SK-N-SH (cell line): ENCODE results near the gene CASD1. TPM values are rescaled to one million over a fixed set of nuclear protein-coding genes. Genes with fewer than 3 reads are reported as not detected.

ENCODE experiments used
- CTCF ChIA-PET: fragments of 300-600, 350-600 bp; formaldehyde crosslinking; extraction: SDS; loops from one replicate; lab custom pipeline; 2021; lab: Yijun Ruan, JAX
- POLR2A ChIA-PET: fragments of 350-600 bp; sonication (Branson Sonifier 250); formaldehyde crosslinking; extraction: SDS; loops from one replicate; lab custom pipeline; 2020; ENCODE audit warnings: antibody characterized with exemption, inconsistent platforms; lab: Yijun Ruan, JAX
- DNase-seq: peaks from one replicate; pipeline ENCODE4 v3.0.0; 2012
- H2AFZ ChIP-seq: fragments of 200-600 bp; sonication (generic); 2 replicates; pipeline ENCODE4 v1.8.1; 2016; ENCODE audit warnings: antibody characterized with exemption, mild to moderate bottlenecking, low read depth
- H3F3A ChIP-seq: fragments of 200-600 bp; sonication (generic); replicated peaks from 2 replicates; pipeline ENCODE3; 2016; ENCODE audit warnings: antibody characterized with exemption, mild to moderate bottlenecking; ENCODE audit not compliant: insufficient read depth
- H3K27ac ChIP-seq, 2 experiments: fragments of 200-500 bp in 1 of 2; fragments of 200-600 bp in 1 of 2; sonication (Bioruptor generic) in 1 of 2; sonication (generic), shearing (Covaris generic) in 1 of 2; 2 replicates each; pipeline versions ENCODE4 v1.5.1 to v1.6.1; 2014 to 2016; ENCODE audit warnings: low read depth in 2 of 2, inconsistent platforms in 1 of 2, low read length in 1 of 2, mild to moderate bottlenecking in 1 of 2, mixed read lengths in 1 of 2
- H3K27me3 ChIP-seq: fragments of 200-600 bp; sonication (generic), shearing (Covaris generic); 2 replicates; pipeline ENCODE4 v1.6.1; 2016; ENCODE audit warnings: mixed run types; ENCODE audit not compliant: insufficient read depth
- H3K36me3 ChIP-seq, 2 experiments: fragments of 200-500 bp in 1 of 2; fragments of 200-600 bp in 1 of 2; sonication (Bioruptor generic) in 1 of 2; sonication (generic) in 1 of 2; replicated peaks in 1 of 2; 2 replicates each; pipeline versions ENCODE3 to v1.5.1; 2014 to 2016; ENCODE audit warnings: low read length in 1 of 2, mild to moderate bottlenecking in 1 of 2; ENCODE audit not compliant: insufficient read depth in 2 of 2, control insufficient read depth in 1 of 2
- H3K4me1 ChIP-seq, 2 experiments: fragments of 200-500 bp in 1 of 2; fragments of 200-600 bp in 1 of 2; sonication (Bioruptor generic) in 1 of 2; sonication (generic), shearing (Covaris generic) in 1 of 2; 2 replicates each; pipeline versions ENCODE4 v1.5.1 to v1.6.1; 2014 to 2016; ENCODE audit warnings: low read depth in 1 of 2, low read length in 1 of 2, mixed run types in 1 of 2; ENCODE audit not compliant: insufficient read depth in 2 of 2, control insufficient read depth in 1 of 2
- H3K4me2 ChIP-seq: fragments of 200-600 bp; sonication (generic), shearing (Covaris generic); 2 replicates; pipeline ENCODE4 v1.6.1; 2017; ENCODE audit warnings: mixed run types
- H3K4me3 ChIP-seq, 2 experiments: fragments of 200-500 bp in 1 of 2; fragments of 200-600 bp in 1 of 2; sonication (Bioruptor generic) in 1 of 2; sonication (generic), shearing (Covaris generic) in 1 of 2; 2 replicates each; pipeline versions ENCODE4 v1.5.1 to v1.8.1; 2014 to 2016; ENCODE audit warnings: low read depth in 2 of 2, inconsistent platforms in 1 of 2, low read length in 1 of 2, mild to moderate bottlenecking in 1 of 2, mixed read lengths in 1 of 2, moderate library complexity in 1 of 2
- H3K79me2 ChIP-seq: fragments of 200-600 bp; sonication (generic); 2 replicates; pipeline ENCODE4 v1.8.1; 2017; ENCODE audit warnings: mild to moderate bottlenecking; ENCODE audit not compliant: insufficient read depth
- H3K9ac ChIP-seq: fragments of 200-600 bp; sonication (generic); 2 replicates; pipeline ENCODE4 v1.6.1; 2017; ENCODE audit warnings: mixed run types
- H3K9me2 ChIP-seq: fragments of 200-600 bp; sonication (generic); 2 replicates; pipeline ENCODE4 v1.6.1; 2017; ENCODE audit warnings: mixed run types
- H3K9me3 ChIP-seq: fragments of 200-600 bp; sonication (generic); 2 replicates; pipeline ENCODE4 v1.6.1; 2017; ENCODE audit warnings: mixed run types, mild to moderate bottlenecking, moderate library complexity
- H4K20me1 ChIP-seq: fragments of 200-600 bp; sonication (generic); 2 replicates; pipeline ENCODE4 v1.6.1; 2017; ENCODE audit warnings: mild to moderate bottlenecking, mixed run types; ENCODE audit not compliant: insufficient read depth
- CHD2 ChIP-seq: fragments of 150-350 bp; IDR thresholded peaks from 2 replicates; pipeline ENCODE4 v1.6.1; 2018; ENCODE audit warnings: low read length; ENCODE audit not compliant: partially characterized antibody
- ELF1 ChIP-seq: IDR thresholded peaks from 2 replicates; pipeline ENCODE4 v1.4.0; 2012
- EP300 ChIP-seq, 2 experiments: IDR thresholded peaks; 2 replicates each; pipeline versions ENCODE4 v1.4.0 to v1.6.1; 2012; ENCODE audit warnings: borderline replicate concordance in 1 of 2, low read depth in 1 of 2, low read length in 1 of 2
- GABPA ChIP-seq: IDR thresholded peaks from 2 replicates; pipeline ENCODE4 v1.4.0; 2012; ENCODE audit warnings: low read depth, mild to moderate bottlenecking
- MAX ChIP-seq: IDR thresholded peaks from 2 replicates; pipeline ENCODE4 v1.4.0; 2012; ENCODE audit warnings: low read depth
- MEF2A ChIP-seq: IDR thresholded peaks from 2 replicates; pipeline ENCODE4 v1.4.0; 2012; ENCODE audit warnings: low read depth, borderline replicate concordance
- MXI1 ChIP-seq: IDR thresholded peaks from 2 replicates; pipeline ENCODE4 v1.6.1; 2012; ENCODE audit warnings: mild to moderate bottlenecking, low read depth, low read length, improper control_type of control experiment
- PBX3 ChIP-seq: IDR thresholded peaks from 2 replicates; pipeline ENCODE4; 2012
- POLR2AphosphoS5 ChIP-seq: IDR thresholded peaks from 2 replicates; pipeline ENCODE4 v1.6.1; 2012; ENCODE audit warnings: low read depth, low read length
- RCOR1 ChIP-seq: fragments of 150-350 bp; IDR thresholded peaks from 2 replicates; pipeline ENCODE4 v1.6.1; 2017; ENCODE audit warnings: antibody characterized with exemption, low read length
- REST ChIP-seq: IDR thresholded peaks from 2 replicates; pipeline ENCODE4 v1.6.1; 2012; ENCODE audit warnings: mild to moderate bottlenecking, low read depth, low read length, moderate library complexity
- RFX5 ChIP-seq: IDR thresholded peaks from 2 replicates; pipeline ENCODE4 v1.6.1; 2012; ENCODE audit warnings: mild to moderate bottlenecking, improper control_type of control experiment, low read length
- SIN3A ChIP-seq: IDR thresholded peaks from 2 replicates; pipeline ENCODE4 v1.6.1; 2012; ENCODE audit warnings: low read depth, mild to moderate bottlenecking, low read length, moderate library complexity, borderline replicate concordance
- TAF1 ChIP-seq: IDR thresholded peaks from 2 replicates; pipeline ENCODE4 v1.6.1; 2012; ENCODE audit warnings: low read depth, mild to moderate bottlenecking, low read length, moderate library complexity, borderline replicate concordance
- TCF12 ChIP-seq: IDR thresholded peaks from 2 replicates; pipeline ENCODE4 v1.4.0; 2012
- TEAD4 ChIP-seq: IDR thresholded peaks from 2 replicates; pipeline ENCODE4 v1.4.0; 2012; ENCODE audit warnings: mild to moderate bottlenecking, borderline replicate concordance; ENCODE audit not compliant: insufficient read depth
- USF2 ChIP-seq: fragments of 150-350 bp; IDR thresholded peaks from 2 replicates; pipeline ENCODE4 v1.6.1; 2017; ENCODE audit warnings: antibody characterized with exemption, low read length, low read depth, borderline replicate concordance
- YY1 ChIP-seq: IDR thresholded peaks from 2 replicates; pipeline ENCODE4 v1.4.0; 2012; ENCODE audit warnings: low read depth, mild to moderate bottlenecking
- ZBTB33 ChIP-seq: IDR thresholded peaks from 2 replicates; pipeline ENCODE4 v1.4.0; 2012; ENCODE audit warnings: low read depth, borderline replicate concordance
- WGBS: methylation state at CpG from one replicate; pipeline ENCODE4 v1.1.6; 2017; ENCODE audit warnings: low lambda C conversion rate; 5-methylcytosine and 5-hydroxymethylcytosine counted together
- polyA plus RNA-seq, 3 experiments: library from polyadenylated mRNA; depleted of rRNA; stranded (reverse); fragments of >200 nt; gene quantifications; 2 replicates each; pipeline ENCODE4 v1.2.3, GENCODE V29; 2012

The CASD1 gene
- polyA plus RNA-seq, 1 of the 3 experiments (the other 2 are of a cell fraction) = 8.5 TPM

GRCh38 chr7:94507462-94507861 is 2.1 kb upstream of the CASD1 start:
- Histone ChIP-seq H2AFZ (no peak overlapping the region), H3K36me3 (peaks cover 0 to 6% of the 10 kb centered on the region in 2 experiments), H3K9ac (no peak overlapping the region), H3K9me2 (no peaks in the 10 kb centered on the region), H3K27me3 (no peaks in the 10 kb centered on the region), H3F3A (peaks cover 21% of the 10 kb centered on the region), H3K4me3 (no peak overlapping the region), H3K27ac (no peak overlapping the region), H3K79me2 (peaks cover 22% of the 10 kb centered on the region), H3K9me3 (no peaks in the 10 kb centered on the region), H3K4me2 (no peak overlapping the region), H3K4me1 (peaks cover 10 to 24% of the 10 kb centered on the region in 2 experiments; a peak in 3 of 4 replicates), H4K20me1 (peaks cover 11% of the 10 kb centered on the region; the same call in 1 of the 2 replicates)
- 97% methylated on average over 1 of the region's 1 CpG for WGBS
- POLR2A ChIA-PET = no interaction called here
- DNase-seq = no peak
- TF ChIP-seq SIN3A (no peak), USF2 (no peak), GABPA (no peak), TCF12 (no peak), MEF2A (no peak), RCOR1 (no peak), PBX3 (no peak), RFX5 (no peak), ELF1 (no peak), CHD2 (no peak), ZBTB33 (no peak), TAF1 (no peak), REST (no peak), MAX (no peak), TEAD4 (no peak), MXI1 (no peak), POLR2AphosphoS5 (no peak), EP300 (IDR thresholded peaks at IDR 0.05; ENCODE audit: borderline replicate concordance in 1 of 2, low read depth in 1 of 2, low read length in 1 of 2) (no peak), YY1 (no peak)
- CTCF ChIA-PET = no interaction called here
